ENCODE measurements around the gene ITM2B. TPM values are rescaled to one million over a fixed set of nuclear protein-coding genes. Genes with fewer than 3 reads are reported as not detected.

The ITM2B gene
- polyA plus RNA-seq, 1 donor (not counting 4 experiments of a cell fraction or from before 2014, with no cell fraction given): 401 TPM

DNA sequence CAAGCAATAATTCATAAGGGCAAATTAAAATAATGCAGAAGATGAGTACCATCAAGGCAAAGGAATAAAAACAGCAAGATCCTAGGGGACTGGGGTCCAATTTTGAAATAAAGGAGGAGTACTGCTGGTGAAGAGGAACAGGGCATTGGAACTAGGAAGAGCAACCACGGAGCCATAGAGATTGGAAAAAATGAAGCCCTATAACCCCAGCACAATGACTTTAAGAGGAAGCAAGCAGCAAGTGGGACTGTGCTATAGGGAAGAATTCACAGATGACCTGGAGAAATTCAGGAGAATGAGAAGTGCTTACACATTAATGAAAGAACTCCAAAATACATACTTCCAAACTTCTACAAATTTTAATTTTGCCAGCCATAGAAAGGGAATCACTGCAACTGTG is 44.9 kb upstream of the ITM2B start:
- no peak overlapping the region for H3K4me3 ChIP-seq (ENCODE audit: control insufficient read depth in 2 of 3, extremely low read depth in 1 of 3, insufficient read depth in 2 of 3, low read depth in 1 of 3, low read length in 3 of 3)
- no peak overlapping the region for H2AFZ ChIP-seq (ENCODE audit: control insufficient read depth, low read length)
- H3K9me1 ChIP-seq (ENCODE audit: control insufficient read depth, extremely low read depth, insufficient read depth, low read length): no peaks in the 10 kb centered on the region
- H3K9ac ChIP-seq (ENCODE audit: control insufficient read depth, extremely low read depth, insufficient read depth, low read length): no peak overlapping the region
- TF ChIP-seq EZH2 (IDR thresholded peaks at IDR 0.05; ENCODE audit: low read length): no peak
- TF ChIP-seq CTCF (optimal IDR thresholded peaks at IDR 0.05 in 1 of 3, IDR thresholded peaks at IDR 0.05 in 1 of 3, conservative IDR thresholded peaks at IDR 0.05 in 1 of 3; ENCODE audit: extremely low read depth in 1 of 3, insufficient read depth in 2 of 3, low read length in 3 of 3): no peak
- no peak for FAIRE-seq
- H3K27me3 ChIP-seq (ENCODE audit: control insufficient read depth, extremely low read depth, insufficient read depth, low read length): no peaks in the 10 kb centered on the region
- H3K27ac ChIP-seq (ENCODE audit: control insufficient read depth, insufficient read depth, low read length): no peak overlapping the region
- dilution Hi-C loops (cut with MboI; ENCODE audit: extremely low pct_ligation_motif_present, low sequenced_read_pairs): no loop called here
- H3K36me3 ChIP-seq (ENCODE audit: control insufficient read depth in 2 of 2, extremely low read depth in 1 of 2, insufficient read depth in 2 of 2, low read length in 2 of 2): no peaks in the 10 kb centered on the region
- H3K79me2 ChIP-seq (ENCODE audit: control insufficient read depth, insufficient read depth, low read length): no peaks in the 10 kb centered on the region
- no peaks in the 10 kb centered on the region for H3K9me3 ChIP-seq (ENCODE audit: control insufficient read depth, low read depth, low read length)
- H4K20me1 ChIP-seq (ENCODE audit: control insufficient read depth, extremely low read depth, insufficient read depth, low read length): no peaks in the 10 kb centered on the region
- no peak for DNase-seq (ENCODE audit: low read depth, low spot score)
- no peak overlapping the region for H3K4me2 ChIP-seq (ENCODE audit: control insufficient read depth, extremely low read depth, insufficient read depth, low read depth, low read length)
- no peaks in the 10 kb centered on the region for H3K4me1 ChIP-seq (ENCODE audit: control insufficient read depth, extremely low read depth, insufficient read depth, low read length)

GRCh38 chr13:48188601-48189000 is 44.4 kb upstream of the ITM2B start:
- H3K9ac ChIP-seq (ENCODE audit: control insufficient read depth, extremely low read depth, insufficient read depth, low read length): no peak overlapping the region
- H3K4me1 ChIP-seq (ENCODE audit: control insufficient read depth, extremely low read depth, insufficient read depth, low read length): no peaks in the 10 kb centered on the region
- no peaks in the 10 kb centered on the region for H3K27me3 ChIP-seq (ENCODE audit: control insufficient read depth, extremely low read depth, insufficient read depth, low read length)
- no peak overlapping the region for H3K4me2 ChIP-seq (ENCODE audit: control insufficient read depth, extremely low read depth, insufficient read depth, low read depth, low read length)
- H4K20me1 ChIP-seq (ENCODE audit: control insufficient read depth, extremely low read depth, insufficient read depth, low read length): no peaks in the 10 kb centered on the region
- DNase-seq (ENCODE audit: low read depth, low spot score) (no peak), FAIRE-seq (no peak)
- H3K9me1 ChIP-seq (ENCODE audit: control insufficient read depth, extremely low read depth, insufficient read depth, low read length): no peaks in the 10 kb centered on the region
- H3K27ac ChIP-seq (ENCODE audit: control insufficient read depth, insufficient read depth, low read length): no peak overlapping the region
- TF ChIP-seq CTCF (optimal IDR thresholded peaks at IDR 0.05 in 1 of 3, IDR thresholded peaks at IDR 0.05 in 1 of 3, conservative IDR thresholded peaks at IDR 0.05 in 1 of 3; ENCODE audit: extremely low read depth in 1 of 3, insufficient read depth in 2 of 3, low read length in 3 of 3): no peak
- no peak for TF ChIP-seq EZH2 (IDR thresholded peaks at IDR 0.05; ENCODE audit: low read length)
- H3K9me3 ChIP-seq (ENCODE audit: control insufficient read depth, low read depth, low read length): no peaks in the 10 kb centered on the region
- no peak overlapping the region for H3K4me3 ChIP-seq (ENCODE audit: control insufficient read depth in 2 of 3, extremely low read depth in 1 of 3, insufficient read depth in 2 of 3, low read depth in 1 of 3, low read length in 3 of 3)
- H3K36me3 ChIP-seq (ENCODE audit: control insufficient read depth in 2 of 2, extremely low read depth in 1 of 2, insufficient read depth in 2 of 2, low read length in 2 of 2): no peaks in the 10 kb centered on the region
- H3K79me2 ChIP-seq (ENCODE audit: control insufficient read depth, insufficient read depth, low read length): no peaks in the 10 kb centered on the region
- no peak overlapping the region for H2AFZ ChIP-seq (ENCODE audit: control insufficient read depth, low read length)
- dilution Hi-C loops (cut with MboI; ENCODE audit: extremely low pct_ligation_motif_present, low sequenced_read_pairs): no loop called here
